ENCODE measurements around the gene MYL5.

MYL5 gene

DNA sequence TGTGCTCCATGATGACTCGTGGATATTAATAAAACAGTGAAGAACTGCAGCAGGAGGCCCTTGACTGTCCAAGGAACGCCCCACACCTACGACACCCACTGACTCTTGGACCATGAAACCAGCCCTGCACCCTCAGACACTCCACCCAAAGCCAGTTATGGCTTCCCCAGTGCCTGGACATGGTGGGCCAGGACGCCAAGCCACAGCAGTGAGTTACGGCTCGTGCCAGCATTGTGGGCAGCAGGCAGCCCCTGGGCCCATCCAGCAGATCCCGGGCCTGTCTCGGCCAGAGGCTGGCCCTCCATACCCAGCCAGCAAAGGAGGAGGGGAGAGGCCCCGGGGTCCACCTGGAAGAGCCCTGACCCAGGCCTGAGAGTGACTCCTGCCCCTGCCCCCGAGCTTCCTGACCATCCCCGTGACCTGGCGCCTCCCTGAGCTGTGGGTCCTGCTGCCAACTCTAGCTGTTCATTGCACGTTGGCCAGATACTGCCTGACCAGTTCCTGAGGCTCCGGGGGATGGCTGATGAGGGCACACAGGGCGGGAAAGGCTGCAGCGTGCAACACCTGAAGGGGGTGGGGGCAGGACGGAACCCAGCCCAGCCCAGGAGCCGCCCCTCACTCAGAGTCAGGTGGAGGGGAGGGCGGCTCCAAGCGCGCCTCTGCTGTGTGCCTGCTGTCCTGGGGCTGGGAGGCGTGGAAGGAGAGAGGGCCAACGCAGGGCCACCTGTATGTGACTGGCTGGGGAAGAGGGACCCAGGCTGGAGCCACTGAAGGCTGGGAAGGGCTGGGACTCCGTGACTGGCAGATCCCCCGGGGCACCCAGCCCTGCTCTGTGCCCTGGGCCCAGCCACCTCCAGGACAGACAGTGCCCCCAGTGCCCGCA lies 13.9 kb downstream of the MYL5 start:
- TF ChIP-seq KLF1 (tag by site-specific recombination; IDR thresholded peaks at IDR 0.05) (peak; percentile 18; the same call in 1 of the 2 replicates), ZNF248 (tag by site-specific recombination; IDR thresholded peaks at IDR 0.05) (no peak), ZBTB17 (tag by site-specific recombination; IDR thresholded peaks at IDR 0.05) (no peak), ZNF701 (tag by site-specific recombination; IDR thresholded peaks at IDR 0.05) (no peak), ZFHX2 (tag by site-specific recombination; conservative IDR thresholded peaks at IDR 0.05) (0 out of 2 replicates have a peak, but pooled peaks have one; percentile 10)
- ChIA-PET POLR2A (interaction anchor here (1.4 kb wide), 1 partner anchor 13 kb away, joined by 3 read pairs; no protein-coding TSS in a partner anchor), CTCF (no interaction called here)
- Histone ChIP-seq H3K4me3 (ENCODE audit: low read depth, low read length) (no peak overlapping the region), H3K27ac (ENCODE audit: extremely low read depth, low read depth, low read length) (no peak overlapping the region), H3K4me1 (ENCODE audit: control insufficient read depth, insufficient read depth, low read length) (no peaks in the 10 kb centered on the region), H3K36me3 (ENCODE audit: control insufficient read depth in 2 of 2, insufficient read depth in 1 of 2, low read length in 2 of 2) (no peaks in the 10 kb centered on the region), H3K9me3 (ENCODE audit: control insufficient read depth, insufficient read depth, low read depth, low read length) (no peaks in the 10 kb centered on the region)

DNA sequence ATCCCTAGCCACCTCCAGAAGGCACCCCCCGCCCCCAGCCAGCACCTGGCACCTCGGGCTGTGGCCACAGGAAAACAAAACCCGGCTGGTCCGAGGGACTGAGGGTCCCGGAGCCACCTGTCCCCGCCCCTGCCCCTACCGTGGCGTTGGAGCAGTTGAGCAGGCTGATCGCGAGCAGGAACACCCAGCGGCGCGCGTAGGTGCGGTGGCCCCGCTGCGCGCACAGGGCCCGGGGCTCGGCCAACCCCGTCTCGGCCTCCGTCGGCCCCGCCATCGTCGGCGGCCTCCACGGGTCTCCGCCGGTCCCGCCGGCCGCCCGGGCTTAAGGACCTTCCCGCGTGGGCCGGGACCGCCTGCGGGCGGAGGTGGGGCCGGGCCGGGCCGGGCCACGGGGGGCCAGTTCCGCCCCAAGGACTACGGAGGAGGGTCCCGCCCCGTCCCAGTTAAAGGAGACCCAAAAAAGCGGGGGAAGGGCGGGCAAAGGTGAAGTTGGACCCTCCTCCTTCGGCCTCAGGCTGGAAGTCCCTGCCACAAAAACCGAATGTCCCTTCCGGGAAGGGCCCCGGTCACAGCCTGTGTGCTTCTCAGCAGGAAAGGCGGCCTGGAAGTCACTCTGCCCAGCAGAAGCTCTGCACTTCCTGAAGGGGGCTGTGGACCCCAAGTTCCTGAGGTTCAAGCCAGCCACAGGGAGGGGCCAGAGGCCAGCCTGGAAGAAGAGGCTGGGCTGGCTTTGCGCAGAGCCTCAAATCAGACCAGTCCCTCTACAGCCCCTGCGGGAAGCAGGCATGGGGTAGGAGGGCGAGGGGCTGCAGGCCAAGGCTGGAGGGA lies 14.7 kb downstream of the MYL5 start, which contains the start of gene SLC49A3:
Gene SLC49A3, minus strand, starts transcription at position 298 of the 828 bp plus-strand sequence. Its CDS starts 24 bp downstream, at position 274.
- ChIA-PET CTCF (no interaction called here), POLR2A (no interaction called here)
- Histone ChIP-seq H3K4me3 (ENCODE audit: low read depth, low read length) (no peak within 1 kb of the TSS), H3K4me1 (ENCODE audit: control insufficient read depth, insufficient read depth, low read length) (no peaks in the 10 kb centered on the region), H3K9me3 (ENCODE audit: control insufficient read depth, insufficient read depth, low read depth, low read length) (no peaks in the 10 kb centered on the region), H3K36me3 (ENCODE audit: control insufficient read depth in 2 of 2, insufficient read depth in 1 of 2, low read length in 2 of 2) (no peaks in the 10 kb centered on the region), H3K27ac (ENCODE audit: extremely low read depth, low read depth, low read length) (no peak within 1 kb of the TSS)
- TF ChIP-seq ZNF548 (tag by site-specific recombination; IDR thresholded peaks at IDR 0.05) (no peak), ZNF112 (tag by site-specific recombination; IDR thresholded peaks at IDR 0.05) (no peak), ZBTB26 (tag by site-specific recombination; optimal IDR thresholded peaks at IDR 0.05) (no peak), ZNF510 (tag by site-specific recombination; IDR thresholded peaks at IDR 0.05; ENCODE audit: insufficient replicate concordance) (no peak), ZNF561 (tag by site-specific recombination; IDR thresholded peaks at IDR 0.05; ENCODE audit: borderline replicate concordance) (no peak), ZBTB44 (tag by site-specific recombination; IDR thresholded peaks at IDR 0.05) (no peak), ZSCAN23 (tag by site-specific recombination; IDR thresholded peaks at IDR 0.05) (no peak), MEIS1 (CRISPR knock-in tag; IDR thresholded peaks at IDR 0.05; ENCODE audit: borderline replicate concordance) (no peak), SP3 (tag by site-specific recombination; IDR thresholded peaks at IDR 0.05) (no peak), ZNF398 (tag by site-specific recombination; IDR thresholded peaks at IDR 0.05) (no peak), ZNF416 (tag by site-specific recombination; IDR thresholded peaks at IDR 0.05) (no peak), TCF7L2 (IDR thresholded peaks at IDR 0.05; ENCODE audit: borderline replicate concordance, low read depth, low read length) (no peak)
- TF ChIP-seq, protein P1, sequence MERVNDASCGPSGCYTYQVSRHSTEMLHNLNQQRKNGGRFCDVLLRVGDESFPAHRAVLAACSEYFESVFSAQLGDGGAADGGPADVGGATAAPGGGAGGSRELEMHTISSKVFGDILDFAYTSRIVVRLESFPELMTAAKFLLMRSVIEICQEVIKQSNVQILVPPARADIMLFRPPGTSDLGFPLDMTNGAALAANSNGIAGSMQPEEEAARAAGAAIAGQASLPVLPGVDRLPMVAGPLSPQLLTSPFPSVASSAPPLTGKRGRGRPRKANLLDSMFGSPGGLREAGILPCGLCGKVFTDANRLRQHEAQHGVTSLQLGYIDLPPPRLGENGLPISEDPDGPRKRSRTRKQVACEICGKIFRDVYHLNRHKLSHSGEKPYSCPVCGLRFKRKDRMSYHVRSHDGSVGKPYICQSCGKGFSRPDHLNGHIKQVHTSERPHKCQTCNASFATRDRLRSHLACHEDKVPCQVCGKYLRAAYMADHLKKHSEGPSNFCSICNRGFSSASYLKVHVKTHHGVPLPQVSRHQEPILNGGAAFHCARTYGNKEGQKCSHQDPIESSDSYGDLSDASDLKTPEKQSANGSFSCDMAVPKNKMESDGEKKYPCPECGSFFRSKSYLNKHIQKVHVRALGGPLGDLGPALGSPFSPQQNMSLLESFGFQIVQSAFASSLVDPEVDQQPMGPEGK (tag by site-specific recombination; IDR thresholded peaks at IDR 0.05), result no peak
- TF ChIP-seq, protein P2, sequence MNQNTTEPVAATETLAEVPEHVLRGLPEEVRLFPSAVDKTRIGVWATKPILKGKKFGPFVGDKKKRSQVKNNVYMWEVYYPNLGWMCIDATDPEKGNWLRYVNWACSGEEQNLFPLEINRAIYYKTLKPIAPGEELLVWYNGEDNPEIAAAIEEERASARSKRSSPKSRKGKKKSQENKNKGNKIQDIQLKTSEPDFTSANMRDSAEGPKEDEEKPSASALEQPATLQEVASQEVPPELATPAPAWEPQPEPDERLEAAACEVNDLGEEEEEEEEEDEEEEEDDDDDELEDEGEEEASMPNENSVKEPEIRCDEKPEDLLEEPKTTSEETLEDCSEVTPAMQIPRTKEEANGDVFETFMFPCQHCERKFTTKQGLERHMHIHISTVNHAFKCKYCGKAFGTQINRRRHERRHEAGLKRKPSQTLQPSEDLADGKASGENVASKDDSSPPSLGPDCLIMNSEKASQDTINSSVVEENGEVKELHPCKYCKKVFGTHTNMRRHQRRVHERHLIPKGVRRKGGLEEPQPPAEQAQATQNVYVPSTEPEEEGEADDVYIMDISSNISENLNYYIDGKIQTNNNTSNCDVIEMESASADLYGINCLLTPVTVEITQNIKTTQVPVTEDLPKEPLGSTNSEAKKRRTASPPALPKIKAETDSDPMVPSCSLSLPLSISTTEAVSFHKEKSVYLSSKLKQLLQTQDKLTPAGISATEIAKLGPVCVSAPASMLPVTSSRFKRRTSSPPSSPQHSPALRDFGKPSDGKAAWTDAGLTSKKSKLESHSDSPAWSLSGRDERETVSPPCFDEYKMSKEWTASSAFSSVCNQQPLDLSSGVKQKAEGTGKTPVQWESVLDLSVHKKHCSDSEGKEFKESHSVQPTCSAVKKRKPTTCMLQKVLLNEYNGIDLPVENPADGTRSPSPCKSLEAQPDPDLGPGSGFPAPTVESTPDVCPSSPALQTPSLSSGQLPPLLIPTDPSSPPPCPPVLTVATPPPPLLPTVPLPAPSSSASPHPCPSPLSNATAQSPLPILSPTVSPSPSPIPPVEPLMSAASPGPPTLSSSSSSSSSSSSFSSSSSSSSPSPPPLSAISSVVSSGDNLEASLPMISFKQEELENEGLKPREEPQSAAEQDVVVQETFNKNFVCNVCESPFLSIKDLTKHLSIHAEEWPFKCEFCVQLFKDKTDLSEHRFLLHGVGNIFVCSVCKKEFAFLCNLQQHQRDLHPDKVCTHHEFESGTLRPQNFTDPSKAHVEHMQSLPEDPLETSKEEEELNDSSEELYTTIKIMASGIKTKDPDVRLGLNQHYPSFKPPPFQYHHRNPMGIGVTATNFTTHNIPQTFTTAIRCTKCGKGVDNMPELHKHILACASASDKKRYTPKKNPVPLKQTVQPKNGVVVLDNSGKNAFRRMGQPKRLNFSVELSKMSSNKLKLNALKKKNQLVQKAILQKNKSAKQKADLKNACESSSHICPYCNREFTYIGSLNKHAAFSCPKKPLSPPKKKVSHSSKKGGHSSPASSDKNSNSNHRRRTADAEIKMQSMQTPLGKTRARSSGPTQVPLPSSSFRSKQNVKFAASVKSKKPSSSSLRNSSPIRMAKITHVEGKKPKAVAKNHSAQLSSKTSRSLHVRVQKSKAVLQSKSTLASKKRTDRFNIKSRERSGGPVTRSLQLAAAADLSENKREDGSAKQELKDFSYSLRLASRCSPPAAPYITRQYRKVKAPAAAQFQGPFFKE (tag by site-specific recombination; IDR thresholded peaks at IDR 0.05; ENCODE audit: borderline replicate concordance), result no peak

Data from HEK293 (cell line).